HepG2 (cell line): ENCODE data around the gene CPED1. TPM values are rescaled to one million over a fixed set of nuclear protein-coding genes. Genes with fewer than 3 reads are reported as not detected.

Experiments
- CBX5 ChIP-seq: sonication (generic); formaldehyde crosslinking; IDR thresholded peaks from 2 replicates; pipeline ENCODE4 v1.4.0; 2020; ENCODE audit warnings: missing genetic modification reagents, borderline replicate concordance
- KLF12 ChIP-seq: sonication (generic); formaldehyde crosslinking; IDR thresholded peaks from 2 replicates; pipeline ENCODE4 v1.4.0; 2020; ENCODE audit warnings: missing genetic modification reagents, borderline replicate concordance
- KLF15 ChIP-seq: sonication (generic); formaldehyde crosslinking; IDR thresholded peaks from 2 replicates; pipeline ENCODE4 v1.8.1; 2023; ENCODE audit warnings: borderline replicate concordance, mild to moderate bottlenecking, inconsistent platforms, missing genetic modification reagents, mixed read lengths
- KMT2B ChIP-seq: IDR thresholded peaks from 2 replicates; pipeline ENCODE4 v1.6.1; 2016; ENCODE audit warnings: missing genetic modification reagents, missing compliant biosample characterization
- PLRG1 ChIP-seq: fragments of 450-650 bp; conservative IDR thresholded peaks from 2 replicates; pipeline ENCODE4 v1.6.1; 2016
- RAD51 ChIP-seq: fragments of 450-650 bp; IDR thresholded peaks from 2 replicates; pipeline ENCODE4 v1.6.1; 2016; ENCODE audit warnings: borderline replicate concordance
- RFX1 ChIP-seq: fragments of 450-650 bp; IDR thresholded peaks from 2 replicates; pipeline ENCODE4 v1.6.1; 2017
- SKI ChIP-seq: fragments of 450-650 bp; IDR thresholded peaks from one replicate; pipeline ENCODE4 v1.6.1; 2018; ENCODE audit warnings: mild to moderate bottlenecking; ENCODE audit not compliant: partially characterized antibody
- SP2 ChIP-seq: sonication (generic); formaldehyde crosslinking; IDR thresholded peaks from 2 replicates; pipeline ENCODE4 v1.5.1; 2020; ENCODE audit warnings: mild to moderate bottlenecking, missing genetic modification reagents
- polyA plus RNA-seq, 8 experiments: library from polyadenylated mRNA; depleted of rRNA in 3 of 8; stranded (reverse) in 7 of 8; unstranded in 1 of 8; fragments of >200 nt; fragmentation: Illumina TruSeq in 4 of 8; extraction: Trizol in 4 of 8; gene quantifications; 2 replicates each; pipeline versions ENCODE4 v1.2.1 to v1.2.3, GENCODE V29; 2011 to 2016; ENCODE audit warnings: low read depth in 4 of 8, missing spikeins in 1 of 8, mixed read lengths in 1 of 8; ENCODE audit not compliant: insufficient read depth in 1 of 8
- total RNA-seq, 5 experiments: library from RNA; depleted of rRNA; stranded (reverse); fragments of >200 nt; fragmentation: Illumina TruSeq; extraction: Trizol; gene quantifications; 2 replicates each; pipeline ENCODE4 v1.2.3, GENCODE V29; 2016; ENCODE audit warnings: low read depth in 1 of 5
- TF ChIP-seq, protein P1 (sequence below): sonication (generic); formaldehyde crosslinking; IDR thresholded peaks from 2 replicates; pipeline ENCODE4 v1.4.0; 2020; ENCODE audit warnings: mild to moderate bottlenecking, low read depth, missing genetic modification reagents
- TF ChIP-seq, protein P2 (sequence below): sonication (generic); formaldehyde crosslinking; IDR thresholded peaks from 2 replicates; pipeline ENCODE4 v1.4.0; 2020; ENCODE audit warnings: mild to moderate bottlenecking, missing genetic modification reagents
- TF ChIP-seq, protein P3 (sequence below): sonication (generic); formaldehyde crosslinking; conservative IDR thresholded peaks from 2 replicates; pipeline ENCODE4 v1.4.0; 2020; ENCODE audit warnings: missing genetic modification reagents

Gene CPED1
- total and polyA plus RNA-seq, 2 of the 13 experiments (the other 11 are each of a cell fraction or from before 2014, with no cell fraction given), result 11.5 to 27.0 TPM

DNA sequence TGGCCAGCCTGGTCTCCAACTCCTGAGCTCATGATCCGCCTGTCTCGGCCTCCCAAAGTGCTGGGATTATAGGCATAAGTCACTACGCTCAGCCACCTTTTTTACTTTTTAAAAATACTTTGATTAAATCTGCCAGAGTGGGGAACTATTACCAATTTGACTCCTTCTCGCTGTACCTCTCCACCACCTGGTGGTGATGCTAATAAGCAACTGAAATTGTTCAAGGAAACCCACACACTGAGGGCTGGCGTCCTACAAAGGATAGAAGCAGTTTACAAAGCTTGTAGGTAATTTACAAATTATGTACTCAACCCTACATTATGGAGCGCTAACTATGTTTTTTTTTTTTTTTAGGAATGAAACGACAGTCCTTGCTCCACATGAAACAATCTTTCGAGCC is 111.1 kb downstream of the CPED1 start (continued):
- TF ChIP-seq, protein P1, sequence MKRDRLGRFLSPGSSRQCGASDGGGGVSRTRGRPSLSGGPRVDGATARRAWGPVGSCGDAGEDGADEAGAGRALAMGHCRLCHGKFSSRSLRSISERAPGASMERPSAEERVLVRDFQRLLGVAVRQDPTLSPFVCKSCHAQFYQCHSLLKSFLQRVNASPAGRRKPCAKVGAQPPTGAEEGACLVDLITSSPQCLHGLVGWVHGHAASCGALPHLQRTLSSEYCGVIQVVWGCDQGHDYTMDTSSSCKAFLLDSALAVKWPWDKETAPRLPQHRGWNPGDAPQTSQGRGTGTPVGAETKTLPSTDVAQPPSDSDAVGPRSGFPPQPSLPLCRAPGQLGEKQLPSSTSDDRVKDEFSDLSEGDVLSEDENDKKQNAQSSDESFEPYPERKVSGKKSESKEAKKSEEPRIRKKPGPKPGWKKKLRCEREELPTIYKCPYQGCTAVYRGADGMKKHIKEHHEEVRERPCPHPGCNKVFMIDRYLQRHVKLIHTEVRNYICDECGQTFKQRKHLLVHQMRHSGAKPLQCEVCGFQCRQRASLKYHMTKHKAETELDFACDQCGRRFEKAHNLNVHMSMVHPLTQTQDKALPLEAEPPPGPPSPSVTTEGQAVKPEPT, result no peak
- TF ChIP-seq KMT2B (CRISPR knock-in tag) (no peak), RFX1 (no peak), RAD51 (no peak), SP2 (CRISPR knock-in tag) (no peak), KLF12 (CRISPR knock-in tag) (no peak), SKI (no peak), CBX5 (CRISPR knock-in tag) (no peak), PLRG1 (no peak), KLF15 (CRISPR knock-in tag) (no peak)
- TF ChIP-seq, protein P2, sequence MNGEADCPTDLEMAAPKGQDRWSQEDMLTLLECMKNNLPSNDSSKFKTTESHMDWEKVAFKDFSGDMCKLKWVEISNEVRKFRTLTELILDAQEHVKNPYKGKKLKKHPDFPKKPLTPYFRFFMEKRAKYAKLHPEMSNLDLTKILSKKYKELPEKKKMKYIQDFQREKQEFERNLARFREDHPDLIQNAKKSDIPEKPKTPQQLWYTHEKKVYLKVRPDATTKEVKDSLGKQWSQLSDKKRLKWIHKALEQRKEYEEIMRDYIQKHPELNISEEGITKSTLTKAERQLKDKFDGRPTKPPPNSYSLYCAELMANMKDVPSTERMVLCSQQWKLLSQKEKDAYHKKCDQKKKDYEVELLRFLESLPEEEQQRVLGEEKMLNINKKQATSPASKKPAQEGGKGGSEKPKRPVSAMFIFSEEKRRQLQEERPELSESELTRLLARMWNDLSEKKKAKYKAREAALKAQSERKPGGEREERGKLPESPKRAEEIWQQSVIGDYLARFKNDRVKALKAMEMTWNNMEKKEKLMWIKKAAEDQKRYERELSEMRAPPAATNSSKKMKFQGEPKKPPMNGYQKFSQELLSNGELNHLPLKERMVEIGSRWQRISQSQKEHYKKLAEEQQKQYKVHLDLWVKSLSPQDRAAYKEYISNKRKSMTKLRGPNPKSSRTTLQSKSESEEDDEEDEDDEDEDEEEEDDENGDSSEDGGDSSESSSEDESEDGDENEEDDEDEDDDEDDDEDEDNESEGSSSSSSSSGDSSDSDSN (CRISPR knock-in tag), result no peak
- TF ChIP-seq, protein P3, sequence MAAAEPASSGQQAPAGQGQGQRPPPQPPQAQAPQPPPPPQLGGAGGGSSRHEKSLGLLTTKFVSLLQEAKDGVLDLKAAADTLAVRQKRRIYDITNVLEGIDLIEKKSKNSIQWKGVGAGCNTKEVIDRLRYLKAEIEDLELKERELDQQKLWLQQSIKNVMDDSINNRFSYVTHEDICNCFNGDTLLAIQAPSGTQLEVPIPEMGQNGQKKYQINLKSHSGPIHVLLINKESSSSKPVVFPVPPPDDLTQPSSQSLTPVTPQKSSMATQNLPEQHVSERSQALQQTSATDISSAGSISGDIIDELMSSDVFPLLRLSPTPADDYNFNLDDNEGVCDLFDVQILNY (CRISPR knock-in tag), result no peak
